ENCODE data around the gene TNFRSF12A. TPM values are rescaled to one million over a fixed set of nuclear protein-coding genes. Genes with fewer than 3 reads are reported as not detected.

TNFRSF12A gene
- total RNA-seq, 1 donor from 2014 or later, result 12.3 TPM

GRCh38 chr16:3010510-3010909 lies 9.7 kb upstream of the TNFRSF12A start:
- peaks cover 11% of the 10 kb centered on the region for H3K27me3 ChIP-seq

GRCh38 chr16:3012246-3012645 lies 7.9 kb upstream of the TNFRSF12A start:
- no peak overlapping the region for H3K27ac ChIP-seq
- DNase-seq (ENCODE audit: extremely low spot score in 2 of 2), result no peak
- no peaks in the 10 kb centered on the region for H3K9me3 ChIP-seq
- TF ChIP-seq CTCF (IDR thresholded peaks at IDR 0.05), result no peak
- TF ChIP-seq POLR2AphosphoS5 (IDR thresholded peaks at IDR 0.05; ENCODE audit: insufficient read depth in 1 of 2, low read depth in 1 of 2), result no peak
- TF ChIP-seq POLR2A (IDR thresholded peaks at IDR 0.05), result no peak
- H3K27me3 ChIP-seq, result peaks cover 11% of the 10 kb centered on the region
- H3K4me3 ChIP-seq, result no peak overlapping the region
- no peaks in the 10 kb centered on the region for H3K36me3 ChIP-seq
- peaks cover 3% of the 10 kb centered on the region for H3K4me1 ChIP-seq
- intact Hi-C loops (cut with DNase I), result no loop called here

More at GRCh38 chr16:3010510-3010909, 9.7 kb upstream of the TNFRSF12A start:
- no peaks in the 10 kb centered on the region for H3K36me3 ChIP-seq
- DNase-seq (ENCODE audit: extremely low spot score in 2 of 2), result no peak
- no peak overlapping the region for H3K4me3 ChIP-seq
- H3K4me1 ChIP-seq, result peaks cover 3% of the 10 kb centered on the region
- intact Hi-C loops (cut with DNase I), result no loop called here
- no peaks in the 10 kb centered on the region for H3K9me3 ChIP-seq
- no peak for TF ChIP-seq POLR2A (IDR thresholded peaks at IDR 0.05)
- no peak for TF ChIP-seq POLR2AphosphoS5 (IDR thresholded peaks at IDR 0.05; ENCODE audit: insufficient read depth in 1 of 2, low read depth in 1 of 2)
- no peak for TF ChIP-seq CTCF (IDR thresholded peaks at IDR 0.05)
- H3K27ac ChIP-seq, result no peak overlapping the region

GRCh38 chr16:3012828-3013420 lies 7.2 kb upstream of the TNFRSF12A start, which contains the start of gene CLDN9:
TSS of gene CLDN9 (plus strand) at chr16:3012923. CDS start at chr16:3013363, 440 bp downstream.
- H3K27me3 ChIP-seq, result peaks cover 16% of the 10 kb centered on the region
- H3K27ac ChIP-seq, result no peak within 1 kb of the TSS
- no peak within 1 kb of the TSS for H3K4me3 ChIP-seq
- DNase-seq (ENCODE audit: extremely low spot score in 2 of 2), result no peak
- H3K36me3 ChIP-seq, result no peaks in the 10 kb centered on the region
- H3K9me3 ChIP-seq, result no peaks in the 10 kb centered on the region
- TF ChIP-seq CTCF (IDR thresholded peaks at IDR 0.05), result no peak
- no peak for TF ChIP-seq POLR2AphosphoS5 (IDR thresholded peaks at IDR 0.05; ENCODE audit: insufficient read depth in 1 of 2, low read depth in 1 of 2)
- H3K4me1 ChIP-seq, result peaks cover 3% of the 10 kb centered on the region
- intact Hi-C loops (cut with DNase I), result no loop called here

- TF ChIP-seq CTCF (IDR thresholded peaks at IDR 0.05), result no peak
- TF ChIP-seq POLR2A (IDR thresholded peaks at IDR 0.05), result no peak
- no peak for TF ChIP-seq POLR2AphosphoS5 (IDR thresholded peaks at IDR 0.05; ENCODE audit: insufficient read depth in 1 of 2, low read depth in 1 of 2)
- no peak for DNase-seq (ENCODE audit: extremely low spot score in 2 of 2)
- no peaks in the 10 kb centered on the region for H3K4me1 ChIP-seq
- no peak overlapping the region for H3K27ac ChIP-seq
- H3K27me3 ChIP-seq, result peaks cover 16% of the 10 kb centered on the region
- no peaks in the 10 kb centered on the region for H3K9me3 ChIP-seq
- H3K36me3 ChIP-seq, result no peaks in the 10 kb centered on the region
- no peak overlapping the region for H3K4me3 ChIP-seq
- intact Hi-C loops (cut with DNase I), result no loop called here
These were observed 6.6 kb upstream of the TNFRSF12A start for GRCh38 chr16:3013491-3013951.

GRCh38 chr16:3013998-3014690 lies 6.0 kb upstream of the TNFRSF12A start:
- H3K4me3 ChIP-seq, result no peak overlapping the region
- TF ChIP-seq POLR2A (IDR thresholded peaks at IDR 0.05), result no peak
- TF ChIP-seq POLR2AphosphoS5 (IDR thresholded peaks at IDR 0.05; ENCODE audit: insufficient read depth in 1 of 2, low read depth in 1 of 2), result no peak
- TF ChIP-seq CTCF (IDR thresholded peaks at IDR 0.05), result no peak
- no peak for DNase-seq (ENCODE audit: extremely low spot score in 2 of 2)
- H3K9me3 ChIP-seq, result no peaks in the 10 kb centered on the region
- H3K4me1 ChIP-seq, result no peaks in the 10 kb centered on the region
- intact Hi-C loops (cut with DNase I), result no loop called here
- no peak overlapping the region for H3K27ac ChIP-seq
- H3K27me3 ChIP-seq, result peaks cover 16% of the 10 kb centered on the region
- no peaks in the 10 kb centered on the region for H3K36me3 ChIP-seq

Data from vagina (tissue), 2 donors.